Measurements from ENCODE around the gene C16orf96.

Gene C16orf96

DNA sequence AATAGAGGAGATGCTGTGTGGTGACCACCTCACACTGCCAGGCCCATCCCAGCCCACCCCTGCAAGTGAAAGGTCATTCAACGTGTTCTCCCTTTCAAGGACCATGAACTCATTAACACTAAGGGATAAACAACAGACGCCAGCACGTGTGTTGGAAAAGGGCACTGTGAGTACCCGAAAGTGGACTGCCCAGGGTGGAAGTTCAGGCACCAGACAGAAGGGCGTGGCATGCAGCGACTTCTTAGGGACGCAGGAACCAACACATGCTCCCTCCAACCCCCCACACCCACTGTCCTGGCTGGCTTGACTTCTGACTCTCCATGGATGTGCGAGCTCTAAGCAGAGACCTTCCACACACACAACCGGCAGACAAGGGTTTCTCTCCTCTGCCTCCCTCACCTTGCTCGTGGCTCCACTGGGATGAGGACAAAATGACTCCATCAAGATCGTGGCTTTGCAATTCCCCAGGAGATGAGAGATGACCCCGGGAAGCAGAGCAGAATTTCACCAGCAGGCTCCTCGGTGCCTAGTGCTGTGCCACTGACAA is 47.6 kb downstream of the C16orf96 start:
- FAIRE-seq: no peak

DNA sequence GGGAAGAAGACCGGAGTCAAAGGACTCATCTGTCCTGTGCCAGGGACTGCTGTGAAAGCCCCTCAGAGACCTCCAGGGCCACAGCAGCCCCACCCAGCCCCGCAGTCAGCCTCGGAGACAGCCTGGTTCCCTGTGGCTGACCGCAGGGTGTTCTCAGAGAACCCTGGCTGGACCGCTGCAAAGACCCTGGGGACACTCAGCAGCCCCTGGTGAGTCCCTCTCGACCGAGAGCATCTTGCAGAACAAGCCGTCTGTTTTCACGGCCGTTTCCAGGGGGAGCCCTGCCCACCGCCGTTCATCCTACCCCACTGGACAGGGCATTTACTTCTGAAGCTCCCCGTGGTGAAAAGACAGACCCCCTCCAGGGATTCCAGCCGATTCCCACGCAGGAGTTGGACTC is 48.3 kb downstream of the C16orf96 start:
- no peak for FAIRE-seq

DNA sequence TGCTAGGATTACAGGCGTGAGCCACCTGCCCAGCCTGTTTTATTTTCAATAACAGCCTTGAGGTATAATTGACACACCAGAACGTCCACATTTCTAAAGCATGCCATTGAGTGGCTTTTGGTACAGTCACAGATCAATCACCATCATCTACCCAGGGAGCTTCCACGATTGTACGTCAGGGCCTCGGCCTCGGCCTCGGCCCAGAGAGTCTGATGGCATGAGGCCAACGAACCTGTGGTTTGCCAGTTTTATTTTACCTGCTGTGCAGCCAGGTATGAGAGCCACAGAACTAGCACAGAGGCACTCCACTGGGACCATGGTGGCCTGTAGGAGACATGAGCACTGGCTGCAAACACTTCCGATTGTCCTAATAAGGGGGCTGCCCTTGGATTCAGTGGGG is 50.2 kb downstream of the C16orf96 start:
- no peak for FAIRE-seq

- no peak for FAIRE-seq
These were observed 51.9 kb downstream of the C16orf96 start for GRCh38 chr16:4607841-4608703.

DNA sequence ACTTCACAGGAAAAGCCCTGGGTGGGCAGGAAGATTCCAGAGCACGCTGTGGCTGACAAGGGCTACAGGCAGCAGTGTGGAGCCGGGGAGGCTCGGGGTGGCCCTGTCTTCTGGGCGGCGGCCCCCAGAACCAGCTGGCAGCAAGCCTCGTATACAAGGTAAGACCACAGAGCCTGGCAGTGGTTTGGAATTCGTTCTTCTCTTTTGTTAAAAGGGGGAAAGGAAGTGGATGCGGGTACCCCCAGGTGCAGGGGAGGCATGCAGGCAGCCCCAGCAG is 52.5 kb downstream of the C16orf96 start:
- FAIRE-seq: no peak

DNA sequence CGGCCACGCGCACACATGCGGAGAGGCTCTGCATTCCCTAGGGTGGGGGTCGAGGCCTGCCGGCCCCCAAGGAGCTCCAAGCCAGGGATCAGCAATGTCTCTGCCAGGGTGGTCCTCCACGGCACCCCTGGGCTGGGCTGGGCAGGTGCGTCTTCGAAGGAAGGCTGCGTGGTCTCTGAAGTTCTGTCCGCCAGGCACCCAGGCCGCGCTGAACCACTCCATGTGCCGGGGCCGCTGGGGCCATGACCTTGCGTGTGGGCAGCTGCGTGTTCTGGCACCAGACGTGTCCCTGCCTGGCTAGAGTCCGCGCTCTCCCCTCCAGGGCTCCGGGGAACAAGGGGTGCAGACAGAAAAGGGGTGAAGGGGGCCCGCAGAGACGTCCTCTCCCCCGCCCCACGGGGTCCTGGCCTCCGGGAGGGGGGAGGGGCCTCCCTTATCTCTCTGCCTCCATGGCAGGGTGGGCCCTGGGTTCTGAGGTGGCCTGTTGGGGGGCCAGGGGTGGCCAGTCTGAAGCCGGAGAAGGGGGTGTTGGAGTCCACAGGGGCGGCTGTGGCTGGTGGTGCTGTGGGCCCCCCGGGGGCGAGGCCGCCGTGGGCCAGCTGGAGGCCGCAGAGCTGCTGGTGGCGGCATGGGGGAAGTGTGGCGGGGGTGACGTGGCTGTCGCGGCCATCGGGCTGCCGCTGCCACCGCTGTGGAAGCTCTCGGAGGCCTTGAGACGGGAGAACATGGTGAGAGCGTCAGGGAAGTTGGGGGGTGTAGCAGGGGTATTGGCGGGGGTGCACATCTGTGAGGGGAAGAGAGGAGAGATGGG is 53.3 kb downstream of the C16orf96 start:
- no peak for FAIRE-seq

- FAIRE-seq: no peak
These were observed 54.2 kb downstream of the C16orf96 start for GRCh38 chr16:4610011-4611005.

GRCh38 chr16:4611337-4612021 is 55.3 kb downstream of the C16orf96 start:
- no peak for FAIRE-seq

GRCh38 chr16:4612474-4612931 is 56.4 kb downstream of the C16orf96 start:
- no peak for FAIRE-seq

DNA sequence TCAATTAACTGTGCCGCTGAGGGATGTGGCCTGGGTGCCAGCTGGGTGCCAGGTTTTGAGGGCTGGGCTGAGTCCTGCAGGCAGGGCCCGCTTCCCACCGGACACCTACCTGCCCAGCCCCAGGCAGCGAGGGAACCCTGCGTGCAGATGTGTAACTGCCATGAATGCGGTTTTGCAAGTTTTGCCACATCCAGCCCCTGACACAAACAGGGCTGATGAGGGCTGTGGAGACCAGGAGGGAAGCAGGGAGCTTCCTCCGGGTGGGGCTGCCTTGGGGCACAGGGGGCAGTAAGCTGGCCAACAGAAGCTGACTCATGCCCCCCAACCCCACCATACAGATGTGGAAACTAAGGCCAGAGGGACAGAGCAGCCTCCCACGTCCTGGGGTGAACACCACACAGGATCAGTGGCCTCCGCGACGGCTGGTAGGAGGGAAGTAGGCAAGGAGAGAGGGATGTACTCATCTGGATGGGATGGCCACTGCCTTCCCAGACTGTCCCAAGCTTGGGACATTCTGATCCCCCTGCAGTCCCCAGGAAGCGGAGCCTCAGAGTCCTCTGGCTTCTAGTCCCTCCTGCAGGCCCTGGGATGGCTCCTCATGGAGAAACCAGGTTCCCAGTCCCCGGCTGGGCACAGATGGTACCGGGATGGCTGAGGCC is 57.0 kb downstream of the C16orf96 start:
- no peak for FAIRE-seq

GRCh38 chr16:4613636-4614570 is 57.8 kb downstream of the C16orf96 start:
- FAIRE-seq: no peak

DNA sequence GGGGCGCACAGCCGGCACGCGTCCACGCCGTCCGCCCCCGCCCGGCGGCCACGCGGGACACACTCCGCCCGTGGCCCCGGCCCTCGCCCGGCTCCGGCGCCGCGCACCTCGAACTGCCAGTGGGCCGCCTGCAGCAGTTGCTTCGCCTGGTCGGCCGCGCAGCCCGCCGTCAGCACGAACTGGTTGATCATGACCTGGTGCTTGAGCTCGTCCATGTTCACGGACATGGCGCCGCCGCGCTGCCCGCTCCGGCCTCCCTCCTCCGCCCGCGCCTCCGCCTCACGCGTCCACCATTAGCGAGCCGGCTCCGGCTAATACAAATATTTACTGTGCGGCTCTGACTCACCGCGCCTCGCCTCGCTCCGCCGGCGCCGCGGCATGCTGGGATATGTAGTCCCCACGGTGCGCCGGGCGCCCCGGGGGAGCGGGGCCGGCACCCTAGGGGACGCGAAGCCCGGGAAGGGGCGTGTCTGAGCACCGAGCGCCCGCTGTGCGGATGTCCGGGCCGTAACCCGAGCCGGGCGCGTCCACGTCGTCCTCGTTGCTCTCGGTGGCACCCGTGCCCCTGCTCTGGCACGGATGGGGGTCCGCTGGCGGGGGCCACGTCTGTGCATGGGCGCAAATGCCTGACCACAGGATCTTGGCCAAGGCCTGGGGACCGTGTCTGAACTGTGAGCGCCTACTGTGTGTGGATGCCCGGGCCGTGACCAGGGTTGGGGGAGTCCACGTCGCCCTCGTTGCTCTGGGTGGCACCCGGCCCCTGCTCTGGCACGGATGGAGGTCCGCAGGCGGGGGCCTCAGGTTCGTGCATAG is 58.6 kb downstream of the C16orf96 start, which contains the start of gene UBALD1:
Gene UBALD1 (minus strand): TSS at position 318 of the 813 bp plus-strand sequence. CDS start 91 bp downstream, at position 227.
- FAIRE-seq: no peak

DNA sequence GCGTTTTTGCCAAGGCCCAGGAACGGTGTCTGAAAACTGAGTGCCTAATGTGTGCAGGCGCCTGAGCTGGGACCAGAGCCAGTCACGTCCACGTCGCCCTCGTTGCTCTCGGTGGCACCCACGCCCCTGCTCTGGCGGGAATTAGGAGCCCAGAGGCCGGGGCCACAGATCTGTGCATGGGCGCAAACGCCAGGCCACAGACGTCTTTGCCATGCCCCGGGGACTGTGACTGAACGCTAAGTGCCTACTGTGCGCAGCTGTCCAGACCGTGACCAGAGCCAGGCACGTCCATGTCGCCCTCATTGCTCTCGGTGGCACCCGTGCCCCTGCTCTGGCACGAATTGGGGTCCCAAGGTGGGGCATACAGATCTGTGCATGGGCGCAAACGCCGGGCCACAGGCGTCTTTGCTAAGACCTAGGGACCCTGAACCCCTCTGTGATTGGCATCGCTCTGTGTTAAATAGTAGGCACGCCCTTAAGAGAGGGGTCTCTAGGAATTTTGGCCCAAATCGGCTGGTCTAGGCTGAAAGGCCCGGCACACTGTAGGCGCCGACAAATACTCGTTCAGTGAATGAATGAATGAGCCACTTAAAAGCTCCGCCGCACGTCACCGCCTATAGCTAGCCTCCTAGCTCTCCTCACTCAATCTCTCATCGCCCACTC is 59.4 kb downstream of the C16orf96 start:
- FAIRE-seq: no peak

DNA sequence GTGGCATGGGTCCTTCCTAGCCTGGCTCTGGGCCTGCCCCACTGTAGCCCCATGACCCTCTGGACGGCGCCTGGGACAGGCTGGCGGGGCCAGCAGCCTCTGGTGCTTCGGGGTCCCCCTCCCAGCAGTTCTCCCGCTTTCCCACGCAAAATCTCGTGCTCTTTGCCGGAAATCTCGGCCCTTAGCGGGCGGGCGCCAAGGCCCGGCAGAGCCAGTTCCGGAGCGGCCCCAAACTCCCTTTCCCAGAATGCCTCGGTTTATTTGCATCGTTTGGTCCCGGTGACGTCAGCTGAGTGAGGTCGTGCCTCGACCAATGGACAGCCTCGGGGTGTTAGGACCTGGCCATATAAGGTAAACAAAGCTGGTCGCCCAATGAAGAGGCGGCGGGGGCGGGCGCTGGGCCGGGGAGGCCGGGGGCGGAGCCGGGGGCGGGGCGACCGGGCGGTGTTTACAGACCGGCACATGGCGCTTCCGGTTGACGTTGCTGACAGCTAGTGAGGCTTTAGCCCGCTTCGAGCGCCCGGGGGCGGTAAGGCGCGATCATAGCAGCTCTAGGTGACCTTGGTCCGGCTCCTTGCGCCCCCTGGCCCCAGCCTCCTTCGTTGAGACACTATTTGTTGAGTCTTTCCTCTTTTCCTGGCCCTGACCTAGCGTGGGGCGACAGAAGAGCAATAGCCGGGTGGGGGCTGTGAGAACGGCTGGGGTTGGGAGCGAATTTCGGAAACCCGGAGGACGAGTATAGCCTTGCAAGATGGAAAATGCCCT is 60.1 kb downstream of the C16orf96 start:
- FAIRE-seq: peak; percentile 96

GRCh38 chr16:4617880-4618279 is 61.7 kb downstream of the C16orf96 start:
- no peak for FAIRE-seq

DNA sequence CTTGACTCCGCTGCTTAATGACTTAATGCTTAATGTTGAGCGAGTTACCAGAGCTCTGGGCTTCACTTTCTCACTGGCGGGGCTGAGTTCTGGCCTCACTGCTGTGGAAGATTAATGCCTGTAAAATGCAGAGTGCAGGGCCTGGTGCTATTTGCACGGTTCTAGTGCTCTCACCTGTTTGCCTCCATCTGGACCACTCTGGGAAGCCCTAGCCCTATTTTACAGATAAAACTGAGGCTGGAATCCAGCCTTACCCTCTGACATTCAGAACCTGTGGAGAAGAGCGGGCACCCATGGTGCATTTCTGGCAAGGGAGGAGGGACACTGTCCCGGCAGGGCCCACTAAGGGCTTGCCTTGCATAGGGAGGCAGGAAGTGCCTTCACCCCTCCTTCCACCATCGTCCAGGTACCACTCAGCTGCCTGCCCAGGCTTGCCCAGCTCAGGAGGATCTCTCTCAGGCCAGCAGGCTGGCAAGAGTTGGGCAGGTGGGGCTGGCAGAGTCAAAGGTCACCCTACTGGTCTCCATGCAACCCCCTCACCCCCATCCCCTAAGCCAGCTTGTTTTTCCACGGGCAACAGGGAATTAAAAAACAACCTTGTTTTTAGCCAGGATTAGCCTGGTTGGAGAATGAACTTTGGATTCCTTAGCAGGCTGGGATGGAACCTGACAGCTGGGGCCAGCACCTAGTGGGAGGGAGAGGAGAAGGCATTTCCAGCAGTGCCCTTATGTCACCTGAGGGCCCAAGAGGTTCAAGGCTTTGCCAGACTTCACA is 62.7 kb downstream of the C16orf96 start:
- no peak for FAIRE-seq

DNA sequence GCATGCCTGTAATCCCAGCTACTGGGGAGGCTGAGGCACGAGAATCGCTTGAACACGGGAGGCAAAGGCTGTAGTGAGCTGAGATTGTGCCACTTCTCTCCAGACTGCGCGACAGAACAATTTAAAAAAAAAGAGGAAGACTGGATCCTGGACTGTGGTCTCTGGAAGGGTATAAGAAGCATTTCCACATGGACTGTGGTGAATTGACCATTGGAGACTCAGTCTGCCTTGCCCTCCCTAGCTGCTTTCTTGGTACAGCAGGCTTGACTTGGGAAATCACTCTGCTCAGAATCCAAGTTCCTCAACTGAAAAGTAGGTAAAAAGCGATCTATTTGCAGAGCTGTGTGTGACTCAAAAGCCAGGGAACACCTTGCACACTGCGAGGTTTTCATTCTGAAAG is 67.5 kb downstream of the C16orf96 start:
- FAIRE-seq: no peak
